ENCODE measurements around the gene SNAPC3.
"Not testable (repeated sequence)": the region's sequence is repeated elsewhere in the genome, so short reads cannot be mapped to it uniquely, and the experiment has no call there.

Gene SNAPC3

GRCh38 chr9:15422372-15423230, at the start of gene SNAPC3:
TSS of gene SNAPC3 (plus strand) at chr9:15422876. CDS start at chr9:15422880, 4 bp downstream.
- peak; percentile 83 to 93 (median 84) for DNase-seq (ENCODE audit: low read depth in 3 of 3)

DNA sequence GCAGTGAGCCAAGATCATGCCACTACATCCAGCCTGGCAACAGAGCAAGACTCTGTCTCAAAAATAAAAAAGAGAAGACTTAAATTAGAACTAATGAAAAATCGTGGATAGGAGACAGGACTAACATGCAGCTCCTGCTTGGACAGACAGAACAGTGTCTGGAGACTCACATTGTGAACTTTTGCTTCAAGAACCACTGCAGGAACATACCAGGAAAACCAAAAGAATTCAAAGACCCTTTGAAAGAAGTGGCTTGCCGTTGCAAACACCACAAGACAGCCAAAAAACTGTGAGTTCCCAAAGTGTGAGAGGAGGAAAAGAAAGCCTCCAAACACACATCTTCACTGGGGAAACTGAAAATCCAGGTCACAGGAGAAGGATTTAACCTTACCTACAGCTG, 48.8 kb upstream of the SNAPC3 start:
- no peak for DNase-seq (ENCODE audit: low read depth in 3 of 3)

DNA sequence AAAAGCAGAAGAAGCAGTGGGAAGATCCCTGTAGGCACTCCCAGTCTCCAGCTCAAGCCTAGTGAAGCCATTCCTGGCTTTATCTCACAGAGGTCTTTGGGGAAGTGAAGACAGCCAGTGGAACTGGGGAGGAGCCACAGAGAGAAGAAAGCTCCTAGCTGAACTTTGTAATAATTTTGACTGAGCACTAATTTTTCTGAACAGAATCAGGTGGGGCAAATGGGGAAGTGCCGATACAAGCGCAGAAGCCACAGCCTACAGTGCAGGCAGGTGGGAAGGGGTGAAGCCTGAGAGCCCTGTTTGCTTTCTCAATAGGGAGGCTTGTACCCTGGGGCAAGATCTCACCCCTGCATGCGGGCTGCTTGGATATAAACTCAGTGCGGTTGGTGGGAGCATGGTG, 48.4 kb upstream of the SNAPC3 start:
- no peak for DNase-seq (ENCODE audit: low read depth in 3 of 3)

DNA sequence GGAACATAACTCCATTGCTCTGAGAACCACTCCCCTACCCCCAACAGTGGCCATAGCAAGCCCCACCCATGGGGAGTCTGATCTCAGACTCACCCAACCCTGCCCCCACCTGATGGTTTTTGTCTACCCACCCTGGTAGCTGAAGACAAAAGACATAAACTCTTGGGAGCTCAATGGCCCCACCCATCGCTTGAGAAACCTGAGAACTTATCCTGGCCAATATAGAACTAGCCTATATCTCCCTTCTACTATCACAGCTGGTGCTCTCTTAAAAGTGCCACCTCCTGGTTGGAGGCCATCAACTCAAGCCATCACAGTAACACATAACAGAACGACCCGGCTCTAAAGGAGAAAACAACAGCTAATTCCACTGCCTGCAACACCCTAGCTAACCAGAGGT, 47.9 kb upstream of the SNAPC3 start:
- no peak for DNase-seq (ENCODE audit: low read depth in 3 of 3)

- DNase-seq (ENCODE audit: low read depth in 3 of 3): no peak
Observed at GRCh38 chr9:15377625-15378540, 44.8 kb upstream of the SNAPC3 start.

DNA sequence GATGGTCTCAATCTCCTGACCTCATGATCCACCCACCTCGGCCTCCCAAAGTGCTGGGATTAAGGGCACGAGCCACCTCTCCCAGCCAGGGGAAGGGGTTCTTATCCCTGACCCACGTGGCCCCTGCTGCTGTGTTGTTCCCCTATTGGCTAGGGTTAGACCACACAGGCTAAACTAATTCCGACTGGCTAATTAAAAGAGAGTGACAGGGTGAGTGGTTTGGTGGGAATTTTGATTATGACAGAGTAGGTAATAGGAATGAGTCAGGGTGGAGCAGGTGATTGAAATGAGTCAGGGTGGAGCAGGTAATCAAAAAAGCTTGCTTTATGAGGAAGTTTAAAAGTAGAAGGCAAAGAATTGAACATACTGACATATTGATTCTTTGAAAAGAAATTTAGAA, 43.4 kb upstream of the SNAPC3 start:
- DNase-seq (ENCODE audit: low read depth in 3 of 3): not testable (repeated sequence)

DNA sequence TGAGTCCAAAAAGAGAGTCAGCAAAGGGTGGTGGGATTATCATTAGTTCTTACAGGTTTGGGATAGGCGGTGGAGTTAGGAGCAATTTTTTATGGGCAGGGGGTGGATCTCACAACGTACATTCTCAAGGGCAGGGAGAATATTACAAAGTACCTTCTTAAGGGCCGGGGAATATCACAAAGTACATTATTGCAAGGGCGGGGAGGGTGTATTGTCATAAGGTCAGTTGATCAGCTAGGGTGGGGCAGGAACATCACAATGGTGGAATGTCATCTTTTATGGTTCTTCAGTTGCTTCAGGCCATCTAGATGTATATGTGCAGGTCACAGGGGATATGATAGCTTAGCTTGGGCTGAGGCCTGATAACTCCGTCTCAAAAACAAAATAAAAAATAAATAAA, 42.8 kb upstream of the SNAPC3 start:
- DNase-seq (ENCODE audit: low read depth in 3 of 3): not testable (repeated sequence)

GRCh38 chr9:15381491-15381890, 41.2 kb upstream of the SNAPC3 start:
- no peak for DNase-seq (ENCODE audit: low read depth in 3 of 3)

DNA sequence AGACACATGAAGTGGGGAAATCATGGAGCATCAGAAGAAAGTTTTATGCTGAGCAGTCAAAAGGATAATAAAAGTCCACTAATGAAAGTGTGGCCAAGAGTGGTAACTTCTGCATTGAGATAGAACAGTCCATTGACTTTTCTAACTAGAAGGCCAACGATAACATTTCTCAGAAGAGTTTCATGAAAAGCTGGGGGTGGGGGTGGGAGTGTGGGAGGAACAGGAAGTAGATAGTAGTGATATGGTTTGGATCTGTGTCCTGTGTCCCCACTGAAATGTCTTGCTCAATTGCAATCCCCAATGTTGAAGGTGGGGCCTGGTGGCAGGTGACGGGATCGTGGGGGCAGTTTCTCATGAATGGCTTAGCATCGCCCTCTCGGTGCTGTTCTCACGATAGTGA, 36.2 kb upstream of the SNAPC3 start:
- no peak for DNase-seq (ENCODE audit: low read depth in 3 of 3)

DNA sequence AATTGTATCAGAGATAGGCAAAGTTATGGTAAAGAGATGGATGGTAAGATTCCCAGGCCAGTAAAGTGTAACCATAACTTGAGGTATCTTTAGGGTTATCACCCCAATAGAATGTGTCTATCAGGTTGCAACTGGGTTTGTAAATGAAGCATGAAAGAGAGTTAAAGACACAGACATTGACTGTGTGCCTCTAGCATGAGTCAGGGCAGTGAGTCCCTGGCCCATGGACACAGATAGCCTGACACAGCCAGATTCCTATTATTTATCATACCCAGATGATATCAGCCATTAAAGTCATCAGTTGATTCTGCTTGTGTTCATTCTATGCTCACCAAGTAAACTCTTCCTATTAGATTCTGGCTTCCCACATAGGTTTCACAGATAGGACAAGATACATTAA, 33.5 kb upstream of the SNAPC3 start:
- DNase-seq (ENCODE audit: low read depth in 3 of 3): no peak

GRCh38 chr9:15389631-15390030, 33.0 kb upstream of the SNAPC3 start:
- DNase-seq (ENCODE audit: low read depth in 3 of 3): no peak

GRCh38 chr9:15390201-15390600, 32.5 kb upstream of the SNAPC3 start:
- no peak for DNase-seq (ENCODE audit: low read depth in 3 of 3)

GRCh38 chr9:15392363-15392762, 30.3 kb upstream of the SNAPC3 start:
- DNase-seq (ENCODE audit: low read depth in 3 of 3): no peak

DNA sequence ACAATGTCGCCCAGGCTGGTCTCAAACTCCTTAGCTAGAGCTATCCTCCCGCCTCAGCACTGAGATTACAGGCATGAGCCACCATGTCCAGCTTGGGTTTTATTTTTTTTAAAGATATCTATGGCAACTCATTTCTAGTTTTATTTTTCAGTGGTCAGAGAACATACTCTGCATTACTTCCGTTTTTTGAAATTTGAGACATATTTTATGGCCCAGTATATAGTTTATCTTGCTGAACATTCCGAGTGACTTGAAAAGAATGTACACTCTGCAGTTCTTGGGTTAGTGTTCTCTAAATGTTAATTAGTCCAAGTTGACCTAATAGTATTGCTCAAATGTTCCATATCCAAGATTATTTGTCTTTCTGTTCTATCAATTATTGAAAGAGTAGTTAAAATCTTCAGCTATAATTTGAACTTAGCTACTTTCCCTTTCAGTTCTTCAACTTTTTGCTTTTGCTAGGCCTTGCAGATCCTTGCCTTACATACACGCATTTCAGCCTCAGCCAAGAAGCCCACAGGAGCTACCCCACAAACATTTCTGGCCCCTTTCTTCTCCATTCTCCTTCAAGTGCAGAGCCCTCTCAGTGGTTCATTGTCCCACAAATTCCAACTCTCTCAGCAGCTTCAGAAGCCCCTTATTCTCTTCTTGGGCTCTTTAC, 22.3 kb upstream of the SNAPC3 start:
- no peak for DNase-seq (ENCODE audit: low read depth in 3 of 3)

- no peak for DNase-seq (ENCODE audit: low read depth in 3 of 3)
Observed at GRCh38 chr9:15401266-15401665, 21.4 kb upstream of the SNAPC3 start.

DNA sequence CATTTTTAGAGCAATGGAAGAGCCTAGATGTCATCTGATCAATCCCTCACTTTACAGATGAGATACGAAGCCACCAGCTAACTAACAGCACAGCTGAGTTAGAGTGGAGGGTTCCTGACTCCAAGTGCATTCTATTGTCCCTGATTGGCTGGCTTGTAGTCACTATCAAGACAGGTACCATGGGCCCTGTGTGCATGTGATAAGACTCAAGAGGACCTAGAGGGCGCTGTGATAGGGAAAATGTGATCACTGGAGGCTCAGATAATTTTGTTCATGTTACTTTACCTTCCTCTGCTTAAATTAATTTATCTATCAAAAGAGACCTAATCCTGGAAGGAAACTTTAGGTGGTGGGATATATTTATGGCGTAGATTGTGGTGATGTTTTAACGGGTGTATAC, 19.5 kb upstream of the SNAPC3 start:
- DNase-seq (ENCODE audit: low read depth in 3 of 3): no peak

DNA sequence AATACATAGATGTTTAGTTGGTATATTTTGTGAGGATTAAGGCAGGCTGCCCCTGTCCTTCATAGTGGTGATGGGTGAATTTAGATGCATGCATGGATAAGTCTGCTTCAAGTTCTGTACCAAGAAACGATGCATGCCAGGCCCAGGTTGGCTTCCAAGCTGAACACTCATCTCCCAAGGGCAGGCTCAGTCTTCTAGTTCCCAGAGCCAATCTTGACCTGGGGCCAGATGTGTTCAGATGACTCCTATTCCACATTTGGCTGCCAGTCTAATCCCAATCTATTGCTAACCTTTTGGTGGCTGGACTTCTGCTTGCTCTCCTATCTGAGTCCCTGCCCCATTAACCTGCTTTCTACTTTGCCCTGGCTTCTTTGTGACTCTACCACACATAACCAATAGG, 18.5 kb upstream of the SNAPC3 start:
- DNase-seq (ENCODE audit: low read depth in 3 of 3): no peak

DNA sequence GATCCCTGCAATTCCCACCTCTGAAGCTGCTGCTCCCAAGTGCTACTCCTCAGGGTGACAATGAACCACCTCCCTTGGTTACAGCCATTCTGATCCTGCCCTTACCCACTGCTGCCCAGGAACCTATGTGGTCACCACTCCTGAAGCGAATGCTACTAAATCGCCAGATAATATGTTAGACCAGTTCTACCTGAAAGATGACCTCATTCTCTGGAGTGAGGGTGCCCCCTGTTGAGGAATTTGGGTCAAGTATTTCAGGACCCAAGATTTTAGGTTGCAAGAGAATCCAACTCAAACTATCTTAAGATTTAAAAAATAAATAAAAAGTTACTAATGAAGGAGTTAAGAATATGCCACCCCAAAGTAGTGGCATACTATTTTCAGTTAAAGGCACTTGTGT, 5.8 kb upstream of the SNAPC3 start:
- peak in 2 of 3 experiments; percentile 8 to 27 for DNase-seq (ENCODE audit: low read depth in 3 of 3)

DNA sequence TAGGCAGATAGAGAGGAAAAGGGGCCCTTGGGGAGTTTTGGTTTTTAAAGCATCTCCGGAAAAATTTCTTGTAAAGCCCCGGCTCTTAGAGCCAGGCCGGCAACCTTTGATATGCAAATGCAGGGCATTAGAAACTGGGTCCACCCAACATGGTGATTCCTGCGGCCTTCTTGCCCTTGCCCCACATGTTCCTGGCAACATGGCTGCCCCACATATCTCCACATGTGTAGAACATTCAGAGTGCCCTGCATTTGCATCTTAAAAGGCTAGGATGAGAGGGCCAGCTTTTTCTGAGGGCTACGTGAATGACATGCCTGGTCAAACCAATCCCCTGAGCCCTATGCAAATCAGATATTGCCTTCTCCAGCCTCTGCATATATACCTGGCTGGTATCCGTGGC, 5.0 kb upstream of the SNAPC3 start:
- DNase-seq (ENCODE audit: low read depth in 3 of 3): no peak

DNA sequence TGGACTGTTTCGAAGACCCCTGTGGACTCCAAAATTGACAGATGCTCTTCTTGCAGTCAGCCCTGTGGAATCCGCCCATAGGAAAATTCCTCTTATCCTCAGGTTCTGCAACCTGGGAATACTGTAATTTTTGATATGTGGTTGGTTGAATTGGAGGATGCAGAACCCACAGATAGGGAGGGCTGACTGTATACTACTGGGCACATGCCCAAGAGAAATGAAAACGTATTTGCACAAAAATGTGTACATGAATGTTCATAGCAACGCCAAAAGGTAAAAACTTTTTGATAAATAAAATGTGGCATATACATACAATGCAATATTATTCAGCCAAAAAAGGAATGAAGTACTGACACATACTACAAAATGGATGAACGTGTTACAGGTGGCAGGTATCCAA, 1.9 kb upstream of the SNAPC3 start:
- DNase-seq (ENCODE audit: low read depth in 3 of 3): no peak

DNA sequence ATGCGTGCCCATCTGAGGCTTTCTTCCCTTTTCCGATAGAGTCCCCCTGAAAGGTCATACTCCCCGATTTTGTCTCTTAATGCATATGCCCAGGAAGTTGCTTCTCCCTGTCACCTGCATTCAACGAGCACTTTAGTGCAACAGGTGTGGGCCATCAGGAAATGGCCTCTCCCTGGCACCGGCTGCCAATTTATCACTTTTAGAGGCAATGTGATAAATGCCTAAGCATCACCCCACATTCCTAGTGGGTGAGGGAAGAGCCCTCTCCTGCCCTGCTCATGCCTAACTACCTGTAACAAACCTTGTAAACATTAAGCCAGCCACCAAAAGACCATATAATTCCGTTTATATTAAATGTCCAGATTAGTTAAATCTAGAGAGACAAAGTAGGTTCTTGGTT, 1.1 kb upstream of the SNAPC3 start:
- no peak for DNase-seq (ENCODE audit: low read depth in 3 of 3)

DNA sequence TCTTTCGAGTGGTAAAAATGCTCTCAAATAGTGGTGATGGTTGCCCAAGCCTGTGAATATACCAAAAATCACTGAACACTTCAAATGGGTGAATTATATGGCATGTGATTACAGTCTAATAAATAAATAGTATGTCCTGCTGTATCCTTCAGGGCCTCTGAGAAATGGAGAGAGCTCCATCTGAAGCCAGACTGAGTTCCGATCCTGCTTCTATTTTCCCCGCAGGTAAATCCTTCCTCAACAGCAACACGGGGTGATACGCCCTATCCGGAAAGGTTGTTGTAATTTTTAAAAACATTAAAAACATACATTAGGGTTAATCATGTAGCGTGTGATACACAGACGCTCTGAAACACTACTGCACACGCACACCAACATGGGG, 695 bp upstream of the SNAPC3 start:
- DNase-seq (ENCODE audit: low read depth in 3 of 3): no peak
